CD14-positive monocyte (primary cell): ENCODE results near the gene CHST12. TPM values are rescaled to one million over a fixed set of nuclear protein-coding genes. Genes with fewer than 3 reads are reported as not detected.

Experiments
- DNase-seq, 3 donors: peaks; one replicate each; pipeline ENCODE4 v3.0.0-alpha.2; 2011 to 2022
- H2AFZ ChIP-seq: 2 replicates; pipeline ENCODE4 v1.6.0; 2012; ENCODE audit warnings: mild to moderate bottlenecking, low read depth, low read length, inconsistent platforms; ENCODE audit not compliant: insufficient read depth, poor library complexity, severe bottlenecking
- H3K27ac ChIP-seq, 2 donors: 1 replicate in 1 of 2; 2 replicates in 1 of 2; pipeline ENCODE4 v1.5.1; 2012 to 2013; ENCODE audit warnings: low read length in 2 of 2, control low read depth in 1 of 2, inconsistent platforms in 1 of 2, low read depth in 1 of 2, mild to moderate bottlenecking in 1 of 2
- H3K27me3 ChIP-seq, 2 donors: one replicate each; pipeline versions ENCODE4 v1.6.0 to v1.6.1; 2011 to 2013; ENCODE audit warnings: low read length in 2 of 2; ENCODE audit not compliant: control insufficient read depth in 2 of 2, insufficient read depth in 2 of 2
- H3K36me3 ChIP-seq, 2 donors: replicated peaks in 1 of 2; 1 replicate in 1 of 2; 2 replicates in 1 of 2; pipeline versions ENCODE4 v1.5.1 to v1.6.1; 2012 to 2013; ENCODE audit warnings: low read length in 2 of 2, control low read depth in 1 of 2, inconsistent platforms in 1 of 2, mild to moderate bottlenecking in 1 of 2; ENCODE audit not compliant: insufficient read depth in 2 of 2, control insufficient read depth in 1 of 2
- H3K4me1 ChIP-seq, 2 donors: 1 replicate in 1 of 2; 2 replicates in 1 of 2; pipeline versions ENCODE4 v1.5.1 to v1.6.1; 2012 to 2013; ENCODE audit warnings: low read length in 2 of 2, control low read depth in 1 of 2, inconsistent platforms in 1 of 2, mild to moderate bottlenecking in 1 of 2, moderate library complexity in 1 of 2; ENCODE audit not compliant: insufficient read depth in 2 of 2, control insufficient read depth in 1 of 2
- H3K4me2 ChIP-seq: replicated peaks from 2 replicates; pipeline ENCODE3; 2012; ENCODE audit warnings: low read length, moderate library complexity, mild to moderate bottlenecking; ENCODE audit not compliant: poor library complexity, severe bottlenecking; ENCODE audit errors: extremely low read depth
- H3K4me3 ChIP-seq, 3 experiments: fragments of 200-600 bp in 1 of 3; sonication (generic) in 1 of 3; replicated peaks in 1 of 3; 1 replicate in 2 of 3; 2 replicates in 1 of 3; pipeline ENCODE4 v1.5.1; 2011 to 2013; ENCODE audit warnings: low read length in 3 of 3, mild to moderate bottlenecking in 3 of 3, control low read depth in 2 of 3, low read depth in 2 of 3, inconsistent platforms in 1 of 3, moderate library complexity in 1 of 3
- H3K79me2 ChIP-seq: 2 replicates; pipeline ENCODE4 v1.6.0; 2012; ENCODE audit warnings: mild to moderate bottlenecking, control low read depth, inconsistent platforms, low read length, moderate library complexity; ENCODE audit not compliant: insufficient read depth
- H3K9ac ChIP-seq: 2 replicates; pipeline ENCODE4 v1.6.0; 2017; ENCODE audit warnings: low read length, mild to moderate bottlenecking; ENCODE audit not compliant: insufficient read depth, poor library complexity, severe bottlenecking
- H3K9me3 ChIP-seq, 2 donors: replicated peaks in 1 of 2; 1 replicate in 1 of 2; 2 replicates in 1 of 2; pipeline versions ENCODE4 v1.5.1 to v1.6.1; 2012 to 2013; ENCODE audit warnings: low read length in 2 of 2, control low read depth in 1 of 2; ENCODE audit not compliant: control insufficient read depth in 1 of 2, insufficient read depth in 1 of 2
- H4K20me1 ChIP-seq: 2 replicates; pipeline ENCODE4 v1.6.0; 2012; ENCODE audit warnings: mild to moderate bottlenecking, low read length, control low read depth, moderate library complexity; ENCODE audit not compliant: insufficient read depth
- H3K27ac Mint-ChIP-seq, 7 donors: one replicate each; pipeline ENCODE4 v1.8.0; 2020; ENCODE audit warnings: mild to moderate bottlenecking in 7 of 7, mixed read lengths in 7 of 7, moderate library complexity in 6 of 7, inconsistent platforms in 2 of 7
- H3K27me3 Mint-ChIP-seq, 3 donors: one replicate each; pipeline ENCODE4 v1.8.0; 2021 to 2022; ENCODE audit warnings: low read depth in 3 of 3, mild to moderate bottlenecking in 3 of 3, mixed read lengths in 3 of 3, moderate library complexity in 3 of 3, inconsistent platforms in 1 of 3
- H3K36me3 Mint-ChIP-seq, 2 donors: one replicate each; pipeline ENCODE4 v1.8.0; 2020; ENCODE audit warnings: mixed read lengths in 2 of 2, inconsistent platforms in 1 of 2, mild to moderate bottlenecking in 1 of 2
- H3K4me1 Mint-ChIP-seq: one replicate; pipeline ENCODE4 v1.8.0; 2020; ENCODE audit warnings: mild to moderate bottlenecking, mixed read lengths
- H3K4me3 Mint-ChIP-seq, 2 donors: one replicate each; pipeline ENCODE4 v1.8.0; 2020; ENCODE audit warnings: mild to moderate bottlenecking in 2 of 2, mixed read lengths in 2 of 2, moderate library complexity in 1 of 2
- H3K9me3 Mint-ChIP-seq, 7 donors: one replicate each; pipeline ENCODE4 v1.8.0; 2020 to 2022; ENCODE audit warnings: mixed read lengths in 7 of 7, mild to moderate bottlenecking in 6 of 7, moderate library complexity in 6 of 7, inconsistent platforms in 2 of 7
- WGBS: methylation state at CpG from one replicate; pipeline ENCODE4 v1.1.5; 2013; ENCODE audit warnings: missing lambda C conversion rate; ENCODE audit not compliant: insufficient coverage; 5-methylcytosine and 5-hydroxymethylcytosine counted together
- intact Hi-C, 2 donors: fragments of 100-400 bp; cut with micrococcal nuclease; formaldehyde crosslinking; loops; one replicate each; pipeline versions ENCODE4 v1.15.0 to v1.15.1; 2023
- polyA plus RNA-seq, 3 donors: library from polyadenylated mRNA; depleted of rRNA in 1 of 3; unstranded in 2 of 3; stranded (reverse) in 1 of 3; fragments of 300-500 nt in 2 of 3; fragments of >200 nt in 1 of 3; fragmentation: Illumina TruSeq in 2 of 3; gene quantifications; 1 replicate in 2 of 3; 2 replicates in 1 of 3; pipeline ENCODE4 v1.2.3, GENCODE V29; 2012 to 2021
- TF ChIP-seq, protein P1 (sequence below): fragments of 200-600 bp; IDR thresholded peaks from one replicate; pipeline ENCODE4 v1.8.0; 2022; ENCODE audit warnings: antibody characterized with exemption, mild to moderate bottlenecking

The CHST12 gene
- polyA plus RNA-seq, 3 donors = 5.8 to 10.6 (median 7.5) TPM

DNA sequence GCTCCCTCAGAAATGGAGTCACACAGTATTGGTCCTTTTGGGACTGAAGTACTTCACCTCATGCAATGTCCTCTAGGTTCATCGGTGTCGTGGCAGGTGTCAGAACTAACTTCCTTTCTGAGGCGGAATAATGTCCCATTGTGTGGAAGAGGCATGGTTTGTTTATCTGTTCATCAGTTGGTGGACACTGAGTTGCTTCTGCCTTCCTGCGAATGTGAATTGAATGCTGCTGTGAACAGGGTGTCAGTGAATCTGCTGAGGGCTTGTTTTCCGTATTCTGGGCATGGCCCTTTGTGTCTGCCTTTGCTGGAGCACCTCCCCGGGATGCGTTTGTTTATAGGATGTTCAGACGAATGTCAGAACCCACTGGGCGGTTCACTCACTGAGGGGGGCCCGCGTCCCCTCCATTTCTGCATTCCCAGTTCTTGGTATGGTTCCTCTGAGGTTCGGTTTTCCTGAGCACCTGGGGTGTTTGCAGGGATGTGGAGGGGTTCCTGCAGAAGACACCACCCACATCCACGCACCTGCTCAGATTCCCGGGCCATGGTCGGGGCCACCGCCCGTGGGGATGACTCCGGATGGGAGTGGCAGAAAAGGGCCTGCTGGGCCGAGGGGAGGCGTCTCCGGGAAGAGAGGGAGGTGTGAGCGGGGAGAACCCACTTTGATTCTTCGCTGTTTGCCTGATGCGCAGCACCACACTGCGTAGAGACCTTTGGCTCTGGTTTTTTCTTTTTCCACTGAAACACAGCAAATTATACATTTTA is 33.1 kb downstream of the CHST12 start:
- Histone ChIP-seq H4K20me1 (no peaks in the 10 kb centered on the region), H3K4me3 (no peak overlapping the region), H3K79me2 (peaks cover 13% of the 10 kb centered on the region), H3K27me3 (no peaks in the 10 kb centered on the region), H3K4me1 (peaks cover 0 to 8% of the 10 kb centered on the region in 2 donors), H2AFZ (no peak overlapping the region), H3K36me3 (peaks cover 25 to 53% of the 10 kb centered on the region in 2 donors), H3K27ac (no peak overlapping the region), H3K9ac (no peak overlapping the region), H3K9me3 (peaks cover 1% of the 10 kb centered on the region in 2 donors), H3K4me2 (no peak overlapping the region)
- TF ChIP-seq, protein P1, sequence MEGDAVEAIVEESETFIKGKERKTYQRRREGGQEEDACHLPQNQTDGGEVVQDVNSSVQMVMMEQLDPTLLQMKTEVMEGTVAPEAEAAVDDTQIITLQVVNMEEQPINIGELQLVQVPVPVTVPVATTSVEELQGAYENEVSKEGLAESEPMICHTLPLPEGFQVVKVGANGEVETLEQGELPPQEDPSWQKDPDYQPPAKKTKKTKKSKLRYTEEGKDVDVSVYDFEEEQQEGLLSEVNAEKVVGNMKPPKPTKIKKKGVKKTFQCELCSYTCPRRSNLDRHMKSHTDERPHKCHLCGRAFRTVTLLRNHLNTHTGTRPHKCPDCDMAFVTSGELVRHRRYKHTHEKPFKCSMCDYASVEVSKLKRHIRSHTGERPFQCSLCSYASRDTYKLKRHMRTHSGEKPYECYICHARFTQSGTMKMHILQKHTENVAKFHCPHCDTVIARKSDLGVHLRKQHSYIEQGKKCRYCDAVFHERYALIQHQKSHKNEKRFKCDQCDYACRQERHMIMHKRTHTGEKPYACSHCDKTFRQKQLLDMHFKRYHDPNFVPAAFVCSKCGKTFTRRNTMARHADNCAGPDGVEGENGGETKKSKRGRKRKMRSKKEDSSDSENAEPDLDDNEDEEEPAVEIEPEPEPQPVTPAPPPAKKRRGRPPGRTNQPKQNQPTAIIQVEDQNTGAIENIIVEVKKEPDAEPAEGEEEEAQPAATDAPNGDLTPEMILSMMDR = no peak
- Mint-ChIP-seq H3K9me3 (peaks cover 0 to 4% (median 0%) of the 10 kb centered on the region in 7 donors), H3K27ac (no peak overlapping the region), H3K36me3 (peaks cover 54 to 72% of the 10 kb centered on the region in 2 donors), H3K4me1 (peaks cover 13% of the 10 kb centered on the region), H3K4me3 (no peak overlapping the region), H3K27me3 (peaks cover 0 to 3% (median 2%) of the 10 kb centered on the region in 3 donors)
- intact Hi-C loops = no loop called here
- no peak for DNase-seq
- 96% methylated on average over 17 of the region's 25 CpGs for WGBS

DNA sequence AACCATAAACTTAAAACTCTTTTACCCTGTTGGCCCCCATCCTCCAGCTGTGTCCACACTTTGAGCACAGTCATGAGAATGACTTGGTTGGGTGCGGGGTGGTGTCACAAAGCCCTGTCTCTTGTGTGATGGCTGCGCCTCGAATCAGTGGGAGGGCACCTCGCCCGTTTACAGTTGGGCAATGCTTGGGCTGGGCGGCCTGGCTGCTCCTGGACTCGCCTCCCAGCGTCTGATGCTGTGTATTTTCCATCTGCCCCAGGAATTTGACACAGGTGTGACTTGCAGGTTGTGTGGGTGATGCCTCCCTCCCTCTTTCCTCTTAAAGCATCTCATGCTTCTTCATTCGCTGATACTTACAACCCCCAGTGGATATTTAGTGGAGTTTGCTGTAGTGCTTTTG is 33.7 kb downstream of the CHST12 start:
- H4K20me1 ChIP-seq = no peaks in the 10 kb centered on the region
- DNase-seq = no peak
- Mint-ChIP-seq H3K4me1 (peaks cover 19% of the 10 kb centered on the region), H3K27ac (no peak overlapping the region), H3K4me3 (no peak overlapping the region), H3K36me3 (peaks cover 55 to 71% of the 10 kb centered on the region in 2 donors), H3K27me3 (peaks cover 0 to 3% (median 2%) of the 10 kb centered on the region in 3 donors), H3K9me3 (peaks cover 0 to 4% (median 0%) of the 10 kb centered on the region in 7 donors)
- no peak overlapping the region for H3K4me3 ChIP-seq
- no peaks in the 10 kb centered on the region for H3K9me3 ChIP-seq
- H3K9ac ChIP-seq = no peak overlapping the region
- intact Hi-C loops = no loop called here
- H2AFZ ChIP-seq = no peak overlapping the region
- peaks cover 9% of the 10 kb centered on the region for H3K79me2 ChIP-seq
- 65% methylated on average over 5 of the region's 9 CpGs for WGBS
- H3K36me3 ChIP-seq = peaks cover 24 to 52% of the 10 kb centered on the region in 2 donors
- peaks cover 0 to 8% of the 10 kb centered on the region in 2 donors for H3K4me1 ChIP-seq
- H3K27ac ChIP-seq = no peak overlapping the region
- H3K27me3 ChIP-seq = no peaks in the 10 kb centered on the region
- no peak overlapping the region for H3K4me2 ChIP-seq
- TF ChIP-seq, protein P1 = no peak
